ENCODE results near the gene NDUFS7. TPM values are rescaled to one million over a fixed set of nuclear protein-coding genes. Genes with fewer than 3 reads are reported as not detected.

NDUFS7 gene
- total and polyA plus RNA-seq, 10 of the 15 experiments (the other 5 are each of a cell fraction or from before 2014, with no cell fraction given), result 5.1 to 282 (median 92.9) TPM

GRCh38 chr19:1441022-1441426, 57.3 kb downstream of the NDUFS7 start:
- peaks cover 15 to 23% of the 10 kb centered on the region in 2 experiments for H3K36me3 ChIP-seq (ENCODE audit: control insufficient read depth in 2 of 2, insufficient read depth in 2 of 2, low read length in 1 of 2)
- peak overlapping the region; percentile 7; the same call in 1 of the 2 replicates for H3K9ac ChIP-seq (ENCODE audit: control insufficient read depth, insufficient read depth, low read length)
- no peak for FAIRE-seq
- intact Hi-C loops (cut with micrococcal nuclease; ENCODE audit: unreplicated experiment), result no loop called here
- TF ChIP-seq POLR2AphosphoS5 (IDR thresholded peaks at IDR 0.05; ENCODE audit: low read length), result peak; percentile 10; the same call in 1 of the 2 replicates
- TF ChIP-seq ZBED1 (IDR thresholded peaks at IDR 0.05; ENCODE audit: borderline replicate concordance), result no peak
- no peak for TF ChIP-seq CHD2 (IDR thresholded peaks at IDR 0.05; ENCODE audit: borderline replicate concordance, low read depth, low read length)
- peak; percentile 73 for TF ChIP-seq POLR2A (IDR thresholded peaks at IDR 0.05; ENCODE audit: low read depth, low read length)
- ATAC-seq, result no peak
- no peaks in the 10 kb centered on the region; the same call in 1 of the 2 replicates for H4K20me1 ChIP-seq (ENCODE audit: control insufficient read depth, insufficient read depth)
- RAD21 ChIA-PET (ENCODE audit: unreplicated experiment), result no interaction called here
- in situ Hi-C loops (cut with MboI), result no loop called here
- H3K27ac ChIP-seq (ENCODE audit: control insufficient read depth, insufficient read depth), result no peak overlapping the region
- no peak overlapping the region for H2AFZ ChIP-seq (ENCODE audit: control insufficient read depth, low read depth, low read length)
- SMC1A ChIA-PET (ENCODE audit: uncharacterized antibody, unreplicated experiment), result no interaction called here
- CTCF ChIA-PET, result no interaction called here
- H3K4me1 ChIP-seq (ENCODE audit: control insufficient read depth, insufficient read depth, low read length), result peaks cover 15% of the 10 kb centered on the region
- H3K9me3 ChIP-seq (replicated peaks; ENCODE audit: control insufficient read depth, insufficient read depth, low read length), result no peaks in the 10 kb centered on the region
- 80% methylated on average over 9 of the region's 9 CpGs for WGBS (ENCODE audit: insufficient coverage, insufficient replicate concordance, low lambda C conversion rate, missing lambda C conversion rate)
- peaks cover 30% of the 10 kb centered on the region for H3K79me2 ChIP-seq (ENCODE audit: control insufficient read depth, insufficient read depth, low read length)
- peak overlapping the region; percentile 59 for H3K4me2 ChIP-seq (ENCODE audit: control insufficient read depth, insufficient read depth)
- no TSS peak for BruUV-seq (replicated peaks)
- no peak overlapping the region for H3K4me3 ChIP-seq
- no peak for DNase-seq (ENCODE audit: low read depth, low spot score)
- POLR2A ChIA-PET, result interaction anchor here (0.6 kb wide), 1 partner anchor 102 kb away, joined by 3 read pairs; no protein-coding TSS in a partner anchor
- H3K27me3 ChIP-seq (replicated peaks in 1 of 2; ENCODE audit: control insufficient read depth in 2 of 2, insufficient read depth in 2 of 2, low read length in 1 of 2), result no peaks in the 10 kb centered on the region; a peak in 1 of 4 replicates

GRCh38 chr19:1441677-1442438, 58.2 kb downstream of the NDUFS7 start:
- POLR2A ChIA-PET, result no interaction called here
- H3K4me2 ChIP-seq (ENCODE audit: control insufficient read depth, insufficient read depth), result no peak overlapping the region

More at GRCh38 chr19:1441677-1442438, 58.2 kb downstream of the NDUFS7 start:
- in situ Hi-C loops (cut with MboI), result no loop called here
- Histone ChIP-seq H3K36me3 (ENCODE audit: control insufficient read depth in 2 of 2, insufficient read depth in 2 of 2, low read length in 1 of 2) (peaks cover 15 to 23% of the 10 kb centered on the region in 2 experiments), H3K79me2 (ENCODE audit: control insufficient read depth, insufficient read depth, low read length) (peaks cover 30% of the 10 kb centered on the region), H3K27ac (ENCODE audit: control insufficient read depth, insufficient read depth) (no peak overlapping the region), H3K9ac (ENCODE audit: control insufficient read depth, insufficient read depth, low read length) (no peak overlapping the region), H3K27me3 (replicated peaks in 1 of 2; ENCODE audit: control insufficient read depth in 2 of 2, insufficient read depth in 2 of 2, low read length in 1 of 2) (peaks cover 0 to 2% of the 10 kb centered on the region in 2 experiments; a peak in 3 of 4 replicates), H3K4me3 (no peak overlapping the region), H4K20me1 (ENCODE audit: control insufficient read depth, insufficient read depth) (no peaks in the 10 kb centered on the region; the same call in 1 of the 2 replicates), H3K9me3 (replicated peaks; ENCODE audit: control insufficient read depth, insufficient read depth, low read length) (no peaks in the 10 kb centered on the region), H3K4me1 (ENCODE audit: control insufficient read depth, insufficient read depth, low read length) (peaks cover 15% of the 10 kb centered on the region), H2AFZ (ENCODE audit: control insufficient read depth, low read depth, low read length) (no peak overlapping the region)
- 82% methylated on average over 25 of the region's 25 CpGs for WGBS (ENCODE audit: insufficient coverage, insufficient replicate concordance, low lambda C conversion rate, missing lambda C conversion rate)
- BruUV-seq (replicated peaks), result no TSS peak
- DNase-seq (ENCODE audit: low read depth, low spot score) (no peak), FAIRE-seq (no peak), ATAC-seq (no peak)
- no peak for TF ChIP-seq JUND (IDR thresholded peaks at IDR 0.05; ENCODE audit: low read depth, low read length)
- TF ChIP-seq POLR2A (IDR thresholded peaks at IDR 0.05; ENCODE audit: low read depth, low read length), result peak; percentile 46; the same call in 1 of the 2 replicates
- 0 out of 2 replicates have a peak, but pooled peaks have one; percentile 21 for TF ChIP-seq BACH1 (IDR thresholded peaks at IDR 0.05; ENCODE audit: borderline replicate concordance)
- ChIA-PET SMC1A (ENCODE audit: uncharacterized antibody, unreplicated experiment) (no interaction called here), CTCF (no interaction called here), RAD21 (ENCODE audit: unreplicated experiment) (no interaction called here)
- intact Hi-C loops (cut with micrococcal nuclease; ENCODE audit: unreplicated experiment), result no loop called here

Other genes starting within 250 kb of the NDUFS7 start
Only the 7 nearest of the 20 such genes appear.
- not detected in 2 replicates for gene EFNA2, start 98.0 kb upstream of the NDUFS7 start, total RNA-seq (2014; rRNA removed)
- not detected in 2 replicates for gene EFNA2, start 98.0 kb upstream of the NDUFS7 start, total RNA-seq (2014; rRNA removed; fragmentation: Illumina TruSeq; extraction: Trizol)
- gene EFNA2, start 98.0 kb upstream of the NDUFS7 start, total RNA-seq (2021), result not detected in 2 replicates
- not detected in 2 replicates for gene EFNA2, start 98.0 kb upstream of the NDUFS7 start, polyA plus RNA-seq (2011; rRNA removed)
- not detected in 2 replicates for gene EFNA2, start 98.0 kb upstream of the NDUFS7 start, polyA plus RNA-seq (2014; fragmentation: Illumina TruSeq; extraction: Trizol)
- gene EFNA2, start 98.0 kb upstream of the NDUFS7 start, polyA plus RNA-seq (2014; fragmentation: Nextera tagmentation; extraction: Ambion mirVana), result not detected
- gene EFNA2, start 98.0 kb upstream of the NDUFS7 start, polyA plus RNA-seq (2014; rRNA removed), result not detected in 2 replicates
- not detected for gene EFNA2, start 98.0 kb upstream of the NDUFS7 start, polyA plus RNA-seq (2016; fragmentation: Nextera tagmentation; extraction: Ambion mirVana)
- 50.1 and 55.2 TPM in 2 replicates for gene GAMT, start 17.6 kb downstream of the NDUFS7 start, total RNA-seq (2014; rRNA removed)
- 22.5 and 24.9 TPM in 2 replicates for gene GAMT, start 17.6 kb downstream of the NDUFS7 start, total RNA-seq (2014; rRNA removed; fragmentation: Illumina TruSeq; extraction: Trizol)
- 49.1 and 52.0 TPM in 2 replicates for gene GAMT, start 17.6 kb downstream of the NDUFS7 start, total RNA-seq (2021)
- gene GAMT, start 17.6 kb downstream of the NDUFS7 start, polyA plus RNA-seq (2011; rRNA removed), result 4.7 and 13.0 TPM in 2 replicates
- 8.3 and 28.5 TPM in 2 replicates for gene GAMT, start 17.6 kb downstream of the NDUFS7 start, polyA plus RNA-seq (2014; fragmentation: Illumina TruSeq; extraction: Trizol)
- 1 to 10 TPM; 1.6 to 5.6 TPM for gene GAMT, start 17.6 kb downstream of the NDUFS7 start, polyA plus RNA-seq (2014; fragmentation: Nextera tagmentation; extraction: Ambion mirVana)
- gene GAMT, start 17.6 kb downstream of the NDUFS7 start, polyA plus RNA-seq (2014; rRNA removed), result 56.0 and 65.8 TPM in 2 replicates
- gene GAMT, start 17.6 kb downstream of the NDUFS7 start, polyA plus RNA-seq (2016; fragmentation: Nextera tagmentation; extraction: Ambion mirVana), result 100 to 1,000 TPM; 122 to 131 TPM
- 122 and 127 TPM in 2 replicates for gene DAZAP1, start 23.7 kb downstream of the NDUFS7 start, total RNA-seq (2014; rRNA removed)
- gene DAZAP1, start 23.7 kb downstream of the NDUFS7 start, total RNA-seq (2014; rRNA removed; fragmentation: Illumina TruSeq; extraction: Trizol), result 82.5 and 93.4 TPM in 2 replicates
- gene DAZAP1, start 23.7 kb downstream of the NDUFS7 start, total RNA-seq (2021), result 223 and 240 TPM in 2 replicates
- 110 and 123 TPM in 2 replicates for gene DAZAP1, start 23.7 kb downstream of the NDUFS7 start, polyA plus RNA-seq (2011; rRNA removed)
- gene DAZAP1, start 23.7 kb downstream of the NDUFS7 start, polyA plus RNA-seq (2014; fragmentation: Illumina TruSeq; extraction: Trizol), result 69.0 and 91.2 TPM in 2 replicates
- 10 to 100 TPM in 1 of 2 experiments, 1 to 10 TPM in 1; 9.9 to 27.7 TPM for gene DAZAP1, start 23.7 kb downstream of the NDUFS7 start, polyA plus RNA-seq (2014; fragmentation: Nextera tagmentation; extraction: Ambion mirVana)
- 164 and 194 TPM in 2 replicates for gene DAZAP1, start 23.7 kb downstream of the NDUFS7 start, polyA plus RNA-seq (2014; rRNA removed)
- 10 to 100 TPM; 16.9 to 17.9 TPM for gene DAZAP1, start 23.7 kb downstream of the NDUFS7 start, polyA plus RNA-seq (2016; fragmentation: Nextera tagmentation; extraction: Ambion mirVana)
- gene RPS15, start 54.5 kb downstream of the NDUFS7 start, total RNA-seq (2014; rRNA removed), result 1,524 and 1,715 TPM in 2 replicates
- gene RPS15, start 54.5 kb downstream of the NDUFS7 start, total RNA-seq (2014; rRNA removed; fragmentation: Illumina TruSeq; extraction: Trizol), result 972 and 1,030 TPM in 2 replicates
- 2,219 and 2,315 TPM in 2 replicates for gene RPS15, start 54.5 kb downstream of the NDUFS7 start, total RNA-seq (2021)
- gene RPS15, start 54.5 kb downstream of the NDUFS7 start, polyA plus RNA-seq (2011; rRNA removed), result 524 and 1,111 TPM in 2 replicates
- 209 and 786 TPM in 2 replicates for gene RPS15, start 54.5 kb downstream of the NDUFS7 start, polyA plus RNA-seq (2014; fragmentation: Illumina TruSeq; extraction: Trizol)
- gene RPS15, start 54.5 kb downstream of the NDUFS7 start, polyA plus RNA-seq (2014; fragmentation: Nextera tagmentation; extraction: Ambion mirVana), result 100 to 1,000 TPM; 559 to 717 TPM
- gene RPS15, start 54.5 kb downstream of the NDUFS7 start, polyA plus RNA-seq (2014; rRNA removed), result 3,158 and 3,344 TPM in 2 replicates
- 1,000 to 10,000 TPM; 1,763 to 1,909 TPM for gene RPS15, start 54.5 kb downstream of the NDUFS7 start, polyA plus RNA-seq (2016; fragmentation: Nextera tagmentation; extraction: Ambion mirVana)
- gene APC2, start 66.2 kb downstream of the NDUFS7 start, total RNA-seq (2014; rRNA removed), result under 0.01 and 0.11 TPM in 2 replicates
- 0.05 TPM in 1 of 2 replicates, not detected in the other for gene APC2, start 66.2 kb downstream of the NDUFS7 start, total RNA-seq (2014; rRNA removed; fragmentation: Illumina TruSeq; extraction: Trizol)
- 0.08 and 0.26 TPM in 2 replicates for gene APC2, start 66.2 kb downstream of the NDUFS7 start, total RNA-seq (2021)
- gene APC2, start 66.2 kb downstream of the NDUFS7 start, polyA plus RNA-seq (2011; rRNA removed), result not detected in 2 replicates
- gene APC2, start 66.2 kb downstream of the NDUFS7 start, polyA plus RNA-seq (2014; fragmentation: Illumina TruSeq; extraction: Trizol), result not detected in 2 replicates
- gene APC2, start 66.2 kb downstream of the NDUFS7 start, polyA plus RNA-seq (2014; fragmentation: Nextera tagmentation; extraction: Ambion mirVana), result under 1 TPM in 1 of 2 experiments, not detected in 1; 0.02 TPM
- gene APC2, start 66.2 kb downstream of the NDUFS7 start, polyA plus RNA-seq (2014; rRNA removed), result 0.16 and 0.73 TPM in 2 replicates
- gene APC2, start 66.2 kb downstream of the NDUFS7 start, polyA plus RNA-seq (2016; fragmentation: Nextera tagmentation; extraction: Ambion mirVana), result under 1 TPM in 1 of 2 experiments, not detected in 1; 0.04 TPM
- gene C19orf25, start 95.3 kb downstream of the NDUFS7 start, total RNA-seq (2014; rRNA removed), result 36.3 and 38.3 TPM in 2 replicates
- gene C19orf25, start 95.3 kb downstream of the NDUFS7 start, total RNA-seq (2014; rRNA removed; fragmentation: Illumina TruSeq; extraction: Trizol), result 11.7 and 14.8 TPM in 2 replicates
- gene C19orf25, start 95.3 kb downstream of the NDUFS7 start, total RNA-seq (2021), result 36.5 and 37.5 TPM in 2 replicates
- 6.3 and 13.6 TPM in 2 replicates for gene C19orf25, start 95.3 kb downstream of the NDUFS7 start, polyA plus RNA-seq (2011; rRNA removed)
- gene C19orf25, start 95.3 kb downstream of the NDUFS7 start, polyA plus RNA-seq (2014; fragmentation: Illumina TruSeq; extraction: Trizol), result 4.2 and 13.2 TPM in 2 replicates
- 1 to 10 TPM; 1.2 to 3.9 TPM for gene C19orf25, start 95.3 kb downstream of the NDUFS7 start, polyA plus RNA-seq (2014; fragmentation: Nextera tagmentation; extraction: Ambion mirVana)
- gene C19orf25, start 95.3 kb downstream of the NDUFS7 start, polyA plus RNA-seq (2014; rRNA removed), result 42.5 and 52.5 TPM in 2 replicates
- 10 to 100 TPM; 60.9 to 67.0 TPM for gene C19orf25, start 95.3 kb downstream of the NDUFS7 start, polyA plus RNA-seq (2016; fragmentation: Nextera tagmentation; extraction: Ambion mirVana)
- 0.40 and 0.60 TPM in 2 replicates for gene PCSK4, start 106.4 kb downstream of the NDUFS7 start, total RNA-seq (2014; rRNA removed)
- gene PCSK4, start 106.4 kb downstream of the NDUFS7 start, total RNA-seq (2014; rRNA removed; fragmentation: Illumina TruSeq; extraction: Trizol), result 0.27 TPM in 1 of 2 replicates, not detected in the other
- 0.90 and 0.95 TPM in 2 replicates for gene PCSK4, start 106.4 kb downstream of the NDUFS7 start, total RNA-seq (2021)
- gene PCSK4, start 106.4 kb downstream of the NDUFS7 start, polyA plus RNA-seq (2011; rRNA removed), result 0.12 and 0.35 TPM in 2 replicates
- not detected in 2 replicates for gene PCSK4, start 106.4 kb downstream of the NDUFS7 start, polyA plus RNA-seq (2014; fragmentation: Illumina TruSeq; extraction: Trizol)
- gene PCSK4, start 106.4 kb downstream of the NDUFS7 start, polyA plus RNA-seq (2014; fragmentation: Nextera tagmentation; extraction: Ambion mirVana), result not detected
- gene PCSK4, start 106.4 kb downstream of the NDUFS7 start, polyA plus RNA-seq (2014; rRNA removed), result 0.99 and 1.6 TPM in 2 replicates
- gene PCSK4, start 106.4 kb downstream of the NDUFS7 start, polyA plus RNA-seq (2016; fragmentation: Nextera tagmentation; extraction: Ambion mirVana), result under 1 TPM; 0.32 to 0.57 TPM

Data from GM12878 (cell line).